Cardiac muscle cell (in vitro differentiated cells and primary cell): ENCODE measurements around the gene GSG1L. TPM values are rescaled to one million over a fixed set of nuclear protein-coding genes. Genes with fewer than 3 reads are reported as not detected.

Source experiments
- DNase-seq, 2 donors: peaks; one replicate each; pipeline versions ENCODE4 v3.0.0 to v3.0.0-alpha.2; 2010 to 2017; ENCODE audit warnings: low read depth in 1 of 2, low spot score in 1 of 2
- H3K27ac ChIP-seq: fragments of 200-600 bp; sonication (generic); 2 replicates; pipeline ENCODE4 v1.5.1; 2016
- H3K27me3 ChIP-seq: fragments of 200-600 bp; sonication (generic); 2 replicates; pipeline ENCODE4 v1.6.0; 2016; ENCODE audit warnings: control low read depth
- H3K36me3 ChIP-seq: fragments of 200-600 bp; sonication (generic); 2 replicates; pipeline ENCODE4 v1.5.1; 2016; ENCODE audit warnings: control low read depth
- H3K4me1 ChIP-seq: fragments of 200-600 bp; sonication (generic); 2 replicates; pipeline ENCODE4 v1.8.1; 2017; ENCODE audit warnings: low read depth, mild to moderate bottlenecking, mixed run types
- H3K4me3 ChIP-seq: fragments of 200-600 bp; sonication (generic); 2 replicates; pipeline ENCODE4 v1.5.1; 2016; ENCODE audit warnings: mild to moderate bottlenecking
- H3K9me3 ChIP-seq: fragments of 200-600 bp; sonication (generic); 2 replicates; pipeline ENCODE4 v1.5.1; 2017; ENCODE audit warnings: low read depth, mild to moderate bottlenecking, control low read depth
- CTCF ChIP-seq: IDR thresholded peaks from 2 replicates; pipeline ENCODE4 v1.5.1; 2012; ENCODE audit warnings: low read depth, mild to moderate bottlenecking, low read length
- polyA plus RNA-seq: library from polyadenylated mRNA; unstranded; fragments of >200 nt; fragmentation: Nextera tagmentation; extraction: Ambion mirVana; gene quantifications from 2 replicates; pipeline ENCODE4 v1.2.1, GENCODE V29; 2016
- total RNA-seq: library from RNA; depleted of rRNA; stranded (reverse); fragments of >200 nt; gene quantifications from 2 replicates; pipeline ENCODE4 v1.2.3, GENCODE V29; 2016

GSG1L gene
- total and polyA plus RNA-seq, 2 experiments from 2014 or later, result not detected

GRCh38 chr16:27793249-27793622 lies 270.3 kb downstream of the GSG1L start:
- DNase-seq, result no peak
- Histone ChIP-seq H3K27me3 (no peaks in the 10 kb centered on the region), H3K9me3 (no peaks in the 10 kb centered on the region), H3K27ac (no peak overlapping the region), H3K4me1 (no peaks in the 10 kb centered on the region), H3K36me3 (no peaks in the 10 kb centered on the region), H3K4me3 (no peak overlapping the region)
- TF ChIP-seq CTCF, result no peak

GRCh38 chr16:27792486-27793248 lies 270.8 kb downstream of the GSG1L start:
- H3K4me1 ChIP-seq, result no peaks in the 10 kb centered on the region
- TF ChIP-seq CTCF, result no peak
- H3K27me3 ChIP-seq, result no peaks in the 10 kb centered on the region
- no peak for DNase-seq
- no peaks in the 10 kb centered on the region for H3K9me3 ChIP-seq
- no peak overlapping the region for H3K4me3 ChIP-seq
- no peaks in the 10 kb centered on the region for H3K36me3 ChIP-seq
- H3K27ac ChIP-seq, result no peak overlapping the region

GRCh38 chr16:27791404-27791719 lies 272.2 kb downstream of the GSG1L start:
- no peak overlapping the region for H3K27ac ChIP-seq
- no peaks in the 10 kb centered on the region for H3K36me3 ChIP-seq
- TF ChIP-seq CTCF, result no peak
- no peak overlapping the region for H3K4me3 ChIP-seq
- no peaks in the 10 kb centered on the region for H3K4me1 ChIP-seq
- no peaks in the 10 kb centered on the region for H3K9me3 ChIP-seq
- no peaks in the 10 kb centered on the region for H3K27me3 ChIP-seq
- no peak for DNase-seq

GRCh38 chr16:27790546-27791403 lies 272.7 kb downstream of the GSG1L start:
- Histone ChIP-seq H3K36me3 (no peaks in the 10 kb centered on the region), H3K4me1 (no peaks in the 10 kb centered on the region), H3K4me3 (no peak overlapping the region), H3K27ac (no peak overlapping the region), H3K9me3 (no peaks in the 10 kb centered on the region), H3K27me3 (no peaks in the 10 kb centered on the region)
- no peak for TF ChIP-seq CTCF
- no peak for DNase-seq

- TF ChIP-seq CTCF, result no peak
- Histone ChIP-seq H3K36me3 (no peaks in the 10 kb centered on the region), H3K27me3 (no peaks in the 10 kb centered on the region), H3K4me3 (no peak overlapping the region), H3K9me3 (no peaks in the 10 kb centered on the region), H3K27ac (no peak overlapping the region), H3K4me1 (no peaks in the 10 kb centered on the region)
- no peak for DNase-seq
These were observed 273.8 kb downstream of the GSG1L start for GRCh38 chr16:27789595-27790241.
